ENCODE measurements around the gene IMPDH2. TPM values are rescaled to one million over a fixed set of nuclear protein-coding genes. Genes with fewer than 3 reads are reported as not detected.

Gene IMPDH2
- total RNA-seq, 2 donors from 2014 or later, result 32.1 to 68.7 TPM

- Histone ChIP-seq H3K4me3 (no peak overlapping the region), H3K27ac (no peak overlapping the region), H3K27me3 (no peaks in the 10 kb centered on the region), H3K9me3 (no peaks in the 10 kb centered on the region), H3K36me3 (peaks cover 11% of the 10 kb centered on the region), H3K4me1 (peaks cover 0 to 9% of the 10 kb centered on the region in 2 donors)
- no peak for DNase-seq (ENCODE audit: low spot score)
- TF ChIP-seq CTCF (IDR thresholded peaks at IDR 0.05), result no peak
Observed at GRCh38 chr3:49001155-49001554, 28.0 kb downstream of the IMPDH2 start.

GRCh38 chr3:48999085-48999858, 29.9 kb downstream of the IMPDH2 start:
- Histone ChIP-seq H3K27me3 (no peaks in the 10 kb centered on the region), H3K36me3 (peaks cover 17% of the 10 kb centered on the region), H3K9me3 (no peaks in the 10 kb centered on the region), H3K27ac (no peak overlapping the region), H3K4me1 (peaks cover 0 to 7% of the 10 kb centered on the region in 2 donors), H3K4me3 (no peak overlapping the region)
- no peak for TF ChIP-seq CTCF (IDR thresholded peaks at IDR 0.05)
- no peak for DNase-seq (ENCODE audit: low spot score)

GRCh38 chr3:48997714-48998637, 31.2 kb downstream of the IMPDH2 start:
- Histone ChIP-seq H3K4me1 (peaks cover 0 to 7% of the 10 kb centered on the region in 2 donors), H3K36me3 (peaks cover 17% of the 10 kb centered on the region), H3K4me3 (no peak overlapping the region), H3K27ac (no peak overlapping the region), H3K27me3 (no peaks in the 10 kb centered on the region), H3K9me3 (no peaks in the 10 kb centered on the region)
- no peak for TF ChIP-seq CTCF (IDR thresholded peaks at IDR 0.05)
- no peak for DNase-seq (ENCODE audit: low spot score)

- Histone ChIP-seq H3K4me1 (peaks cover 0 to 9% of the 10 kb centered on the region in 2 donors), H3K9me3 (no peaks in the 10 kb centered on the region), H3K4me3 (no peak overlapping the region), H3K36me3 (peaks cover 17% of the 10 kb centered on the region), H3K27me3 (no peaks in the 10 kb centered on the region), H3K27ac (no peak overlapping the region)
- DNase-seq (ENCODE audit: low spot score), result no peak
- no peak for TF ChIP-seq CTCF (IDR thresholded peaks at IDR 0.05)
Observed at GRCh38 chr3:48997102-48997635, 32.0 kb downstream of the IMPDH2 start.

GRCh38 chr3:48996640-48997039, 32.6 kb downstream of the IMPDH2 start:
- Histone ChIP-seq H3K36me3 (peaks cover 17% of the 10 kb centered on the region), H3K27ac (no peak overlapping the region), H3K4me3 (no peak overlapping the region), H3K9me3 (no peaks in the 10 kb centered on the region), H3K27me3 (no peaks in the 10 kb centered on the region), H3K4me1 (peaks cover 0 to 14% of the 10 kb centered on the region in 2 donors)
- DNase-seq (ENCODE audit: low spot score), result no peak
- no peak for TF ChIP-seq CTCF (IDR thresholded peaks at IDR 0.05)
